ENCODE measurements around the gene CYP2U1. TPM values are rescaled to one million over a fixed set of nuclear protein-coding genes. Genes with fewer than 3 reads are reported as not detected.

The CYP2U1 gene
- total and polyA plus RNA-seq, 9 of the 15 experiments (the other 6 are each of a cell fraction or from before 2014, with no cell fraction given): 0.03 to 0.15 (median 0.07) TPM

DNA sequence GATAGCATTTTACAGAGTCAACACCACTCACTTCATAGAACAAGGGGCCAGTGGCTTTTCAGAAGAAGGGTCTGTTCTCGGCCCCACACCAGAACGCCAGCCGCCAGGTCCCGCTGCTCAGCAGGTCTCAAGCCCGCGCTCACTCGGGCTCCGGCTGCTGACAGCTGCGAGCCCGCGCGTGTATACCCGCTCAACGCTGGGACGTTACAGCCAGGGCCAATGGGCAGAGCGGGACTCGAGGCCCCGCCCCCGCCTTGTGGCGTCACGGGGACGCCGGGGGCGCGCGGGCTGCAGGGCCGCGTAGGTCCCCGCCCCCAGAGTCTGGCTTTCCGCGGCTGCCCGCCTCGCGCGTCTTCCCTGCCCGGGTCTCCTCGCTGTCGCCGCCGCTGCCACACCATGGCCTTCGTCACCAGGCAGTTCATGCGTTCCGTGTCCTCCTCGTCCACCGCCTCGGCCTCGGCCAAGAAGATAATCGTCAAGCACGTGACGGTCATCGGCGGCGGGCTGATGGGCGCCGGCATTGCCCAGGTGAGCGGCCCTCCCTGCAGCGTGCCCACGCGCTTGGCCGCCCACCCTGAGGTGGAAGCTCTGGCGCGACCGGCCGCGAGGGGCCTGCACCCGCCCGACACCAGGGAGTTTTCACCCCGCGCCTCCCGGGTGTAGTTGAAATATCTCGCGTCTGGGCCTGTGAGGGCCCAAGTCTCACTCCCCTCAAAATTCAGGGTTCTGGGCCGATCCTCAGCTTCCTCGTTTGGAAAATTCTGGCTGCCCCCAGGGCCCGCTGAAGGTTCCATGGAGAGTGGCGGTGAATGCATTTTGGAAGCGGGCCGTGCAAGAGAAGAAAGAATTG lies 58.4 kb downstream of the CYP2U1 start, which contains the start of gene HADH (continued):
- TF ChIP-seq, protein P1, sequence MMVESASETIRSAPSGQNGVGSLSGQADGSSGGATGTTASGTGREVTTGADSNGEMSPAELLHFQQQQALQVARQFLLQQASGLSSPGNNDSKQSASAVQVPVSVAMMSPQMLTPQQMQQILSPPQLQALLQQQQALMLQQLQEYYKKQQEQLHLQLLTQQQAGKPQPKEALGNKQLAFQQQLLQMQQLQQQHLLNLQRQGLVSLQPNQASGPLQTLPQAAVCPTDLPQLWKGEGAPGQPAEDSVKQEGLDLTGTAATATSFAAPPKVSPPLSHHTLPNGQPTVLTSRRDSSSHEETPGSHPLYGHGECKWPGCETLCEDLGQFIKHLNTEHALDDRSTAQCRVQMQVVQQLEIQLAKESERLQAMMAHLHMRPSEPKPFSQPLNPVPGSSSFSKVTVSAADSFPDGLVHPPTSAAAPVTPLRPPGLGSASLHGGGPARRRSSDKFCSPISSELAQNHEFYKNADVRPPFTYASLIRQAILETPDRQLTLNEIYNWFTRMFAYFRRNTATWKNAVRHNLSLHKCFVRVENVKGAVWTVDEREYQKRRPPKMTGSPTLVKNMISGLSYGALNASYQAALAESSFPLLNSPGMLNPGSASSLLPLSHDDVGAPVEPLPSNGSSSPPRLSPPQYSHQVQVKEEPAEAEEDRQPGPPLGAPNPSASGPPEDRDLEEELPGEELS (CRISPR knock-in tag; IDR thresholded peaks at IDR 0.05; ENCODE audit: borderline replicate concordance): peak; percentile 71
- TF ChIP-seq ZNF76 (CRISPR knock-in tag; IDR thresholded peaks at IDR 0.05; ENCODE audit: borderline replicate concordance) (no peak), ZNF12 (CRISPR knock-in tag; IDR thresholded peaks at IDR 0.05) (peak; percentile 29; the same call in 1 of the 2 replicates), FOXM1 (IDR thresholded peaks at IDR 0.05; ENCODE audit: low read depth) (no peak), FOXM1 (CRISPR knock-in tag; IDR thresholded peaks at IDR 0.05; ENCODE audit: low read depth) (peak; percentile 42; the same call in 1 of the 2 replicates), SP1 (CRISPR knock-in tag; IDR thresholded peaks at IDR 0.05) (peak; percentile 94), EZH2 (IDR thresholded peaks at IDR 0.05; ENCODE audit: borderline replicate concordance, low read depth, low read length) (no peak), POLR3A (IDR thresholded peaks at IDR 0.05; ENCODE audit: borderline replicate concordance, extremely low read depth, insufficient read depth, insufficient read length) (no peak), TAL1 (IDR thresholded peaks at IDR 0.05) (no peak), MXI1 (IDR thresholded peaks at IDR 0.05; ENCODE audit: low read depth, low read length) (peak; percentile 68; the same call in 1 of the 2 replicates), ZNF253 (CRISPR knock-in tag; conservative IDR thresholded peaks at IDR 0.05) (no peak), CBX5 (IDR thresholded peaks at IDR 0.05; ENCODE audit: borderline replicate concordance, low read depth) (no peak), ZNF766 (CRISPR knock-in tag; conservative IDR thresholded peaks at IDR 0.05) (no peak), SIX5 (IDR thresholded peaks at IDR 0.05; ENCODE audit: borderline replicate concordance in 1 of 2, insufficient read depth in 1 of 2, low read depth in 1 of 2, low read length in 2 of 2) (no peak), POLR2A (conservative IDR thresholded peaks at IDR 0.05) (peak; percentile 88), ZBTB1 (CRISPR knock-in tag; IDR thresholded peaks at IDR 0.05; ENCODE audit: borderline replicate concordance, low read depth) (peak; percentile 82)
- TF ChIP-seq, protein P2, sequence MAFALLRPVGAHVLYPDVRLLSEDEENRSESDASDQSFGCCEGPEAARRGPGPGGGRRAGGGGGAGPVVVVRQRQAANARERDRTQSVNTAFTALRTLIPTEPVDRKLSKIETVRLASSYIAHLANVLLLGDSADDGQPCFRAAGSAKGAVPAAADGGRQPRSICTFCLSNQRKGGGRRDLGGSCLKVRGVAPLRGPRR (CRISPR knock-in tag; IDR thresholded peaks at IDR 0.05): no peak
- TF ChIP-seq, protein P3, sequence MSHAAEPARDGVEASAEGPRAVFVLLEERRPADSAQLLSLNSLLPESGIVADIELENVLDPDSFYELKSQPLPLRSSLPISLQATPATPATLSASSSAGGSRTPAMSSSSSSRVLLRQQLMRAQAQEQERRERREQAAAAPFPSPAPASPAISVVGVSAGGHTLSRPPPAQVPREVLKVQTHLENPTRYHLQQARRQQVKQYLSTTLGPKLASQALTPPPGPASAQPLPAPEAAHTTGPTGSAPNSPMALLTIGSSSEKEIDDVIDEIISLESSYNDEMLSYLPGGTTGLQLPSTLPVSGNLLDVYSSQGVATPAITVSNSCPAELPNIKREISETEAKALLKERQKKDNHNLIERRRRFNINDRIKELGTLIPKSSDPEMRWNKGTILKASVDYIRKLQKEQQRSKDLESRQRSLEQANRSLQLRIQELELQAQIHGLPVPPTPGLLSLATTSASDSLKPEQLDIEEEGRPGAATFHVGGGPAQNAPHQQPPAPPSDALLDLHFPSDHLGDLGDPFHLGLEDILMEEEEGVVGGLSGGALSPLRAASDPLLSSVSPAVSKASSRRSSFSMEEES (CRISPR knock-in tag; IDR thresholded peaks at IDR 0.05): no peak; the same call in 1 of the 2 replicates
- TF ChIP-seq, protein P4, sequence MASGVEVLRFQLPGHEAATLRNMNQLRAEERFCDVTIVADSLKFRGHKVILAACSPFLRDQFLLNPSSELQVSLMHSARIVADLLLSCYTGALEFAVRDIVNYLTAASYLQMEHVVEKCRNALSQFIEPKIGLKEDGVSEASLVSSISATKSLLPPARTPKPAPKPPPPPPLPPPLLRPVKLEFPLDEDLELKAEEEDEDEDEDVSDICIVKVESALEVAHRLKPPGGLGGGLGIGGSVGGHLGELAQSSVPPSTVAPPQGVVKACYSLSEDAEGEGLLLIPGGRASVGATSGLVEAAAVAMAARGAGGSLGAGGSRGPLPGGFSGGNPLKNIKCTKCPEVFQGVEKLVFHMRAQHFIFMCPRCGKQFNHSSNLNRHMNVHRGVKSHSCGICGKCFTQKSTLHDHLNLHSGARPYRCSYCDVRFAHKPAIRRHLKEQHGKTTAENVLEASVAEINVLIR (CRISPR knock-in tag; IDR thresholded peaks at IDR 0.05): peak; percentile 80
- TF ChIP-seq, protein P5, sequence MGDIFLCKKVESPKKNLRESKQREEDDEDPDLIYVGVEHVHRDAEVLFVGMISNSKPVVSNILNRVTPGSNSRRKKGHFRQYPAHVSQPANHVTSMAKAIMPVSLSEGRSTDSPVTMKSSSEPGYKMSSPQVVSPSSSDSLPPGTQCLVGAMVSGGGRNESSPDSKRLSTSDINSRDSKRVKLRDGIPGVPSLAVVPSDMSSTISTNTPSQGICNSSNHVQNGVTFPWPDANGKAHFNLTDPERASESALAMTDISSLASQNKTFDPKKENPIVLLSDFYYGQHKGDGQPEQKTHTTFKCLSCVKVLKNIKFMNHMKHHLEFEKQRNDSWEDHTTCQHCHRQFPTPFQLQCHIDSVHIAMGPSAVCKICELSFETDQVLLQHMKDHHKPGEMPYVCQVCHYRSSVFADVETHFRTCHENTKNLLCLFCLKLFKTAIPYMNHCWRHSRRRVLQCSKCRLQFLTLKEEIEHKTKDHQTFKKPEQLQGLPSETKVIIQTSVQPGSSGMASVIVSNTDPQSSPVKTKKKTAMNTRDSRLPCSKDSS (IDR thresholded peaks at IDR 0.05; ENCODE audit: low read depth, partially characterized antibody): no peak
